GM18508 (cell line): ENCODE results near the gene DDX51.
A peak's percentile ranks its signal among the peaks of the same experiment; 100 is the strongest.

Experiments
- ATAC-seq: cut with Tn5 transposase; IDR thresholded peaks from one replicate; pipeline ENCODE4 v1.9.1; 2021; ENCODE audit warnings: moderate number of reproducible peaks; ENCODE audit not compliant: insufficient read depth, unreplicated experiment

The DDX51 gene

GRCh38 chr12:132144115-132144809 lies at the start of gene DDX51, which contains the start of gene NOC4L:
DDX51 (minus strand) TSS chr12:132144319; CDS start chr12:132144296, 23 bp downstream.
NOC4L (plus strand) TSS chr12:132144457; CDS start chr12:132144489, 32 bp downstream.
- ATAC-seq: peak; percentile 65

- no peak for ATAC-seq
Measured at GRCh38 chr12:132191715-132192553, 47.8 kb upstream of the DDX51 start.

DNA sequence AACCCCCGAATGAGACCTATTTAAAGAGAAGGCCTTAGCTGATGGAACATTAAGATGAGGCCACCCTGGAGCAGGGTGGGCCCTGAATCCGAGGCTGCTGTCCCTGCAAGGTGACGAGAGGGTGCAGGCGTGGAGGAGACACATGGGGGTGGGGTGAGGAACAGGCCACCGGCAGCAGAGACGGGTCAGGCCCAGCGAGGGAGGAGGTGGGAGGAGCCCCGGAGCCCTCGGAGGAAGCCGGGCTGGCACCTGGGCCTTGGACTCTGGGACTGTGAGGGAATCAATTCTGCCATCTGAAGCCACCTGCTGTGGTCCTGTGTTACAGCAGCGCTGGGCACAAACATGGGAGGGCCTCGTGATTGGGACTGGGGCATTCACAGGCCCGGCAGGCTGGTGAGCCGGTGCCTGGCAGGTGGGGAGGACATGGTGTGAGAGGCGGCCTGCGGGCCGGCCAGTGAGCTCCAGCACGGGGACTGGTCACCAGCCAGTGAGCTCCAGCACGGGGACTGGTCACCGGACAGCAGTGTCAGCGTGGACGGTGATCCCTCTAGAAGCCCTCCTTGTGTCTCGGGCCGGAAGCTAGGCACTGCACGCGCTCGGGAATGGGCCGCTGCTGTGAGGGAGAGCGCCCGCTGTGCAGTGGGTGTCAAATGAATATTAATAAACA lies 46.8 kb upstream of the DDX51 start:
- no peak for ATAC-seq

- ATAC-seq: no peak
Measured at GRCh38 chr12:132190012-132190755, 46.1 kb upstream of the DDX51 start.

DNA sequence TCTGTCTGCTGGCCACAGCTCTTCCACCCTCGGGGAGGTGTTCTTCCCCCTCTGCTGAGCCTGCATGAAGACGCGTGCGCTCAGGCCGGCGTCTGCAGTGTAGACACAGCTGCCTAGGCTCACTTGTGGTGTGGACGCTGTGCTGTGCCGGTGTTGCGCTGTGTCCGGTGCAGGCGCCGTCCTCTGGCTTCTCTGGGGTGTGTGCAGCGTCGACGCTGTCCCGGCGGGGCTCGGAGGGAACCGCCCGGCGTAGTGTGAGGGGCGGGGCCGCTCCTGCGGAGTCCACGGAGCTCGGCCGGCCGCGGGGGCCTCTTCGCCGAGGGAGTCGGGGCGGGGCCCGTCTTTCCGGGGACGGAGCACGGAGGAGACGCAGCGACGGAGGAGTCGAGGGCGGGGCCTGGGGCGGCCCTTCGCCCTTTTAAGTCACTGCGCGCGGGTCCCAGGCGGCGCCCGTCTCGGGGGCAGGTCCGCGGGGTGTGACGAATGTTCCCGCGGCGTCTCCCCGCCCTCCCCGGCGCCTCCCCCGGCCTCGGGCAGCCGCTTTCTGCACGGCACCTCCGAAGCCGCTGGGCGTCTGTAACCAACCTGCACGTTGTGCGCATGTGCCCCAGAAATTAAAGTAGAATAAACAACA lies 45.4 kb upstream of the DDX51 start:
- peak; percentile 71 for ATAC-seq

DNA sequence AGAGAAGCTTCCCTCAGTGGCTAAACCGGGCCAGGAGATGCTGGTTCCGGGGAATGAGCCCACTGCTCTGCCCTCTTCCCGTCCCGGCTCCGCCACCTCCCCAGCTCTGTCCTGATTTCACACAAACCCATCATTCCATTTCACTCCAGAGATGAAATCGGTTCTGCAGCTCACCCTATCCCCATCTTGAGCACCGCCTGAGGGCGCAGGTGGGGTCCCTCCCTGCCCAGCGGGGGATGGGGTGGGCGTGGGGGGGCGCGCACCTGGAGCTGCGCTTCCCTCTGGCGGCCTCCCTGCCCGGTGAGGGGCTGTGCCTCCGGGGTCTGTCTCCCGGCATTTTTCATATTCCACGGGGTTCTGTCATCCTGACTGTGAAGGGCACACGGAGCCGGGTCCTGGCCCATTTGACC lies 44.8 kb upstream of the DDX51 start:
- no peak for ATAC-seq

GRCh38 chr12:132188451-132188901 lies 44.4 kb upstream of the DDX51 start:
- ATAC-seq: no peak

DNA sequence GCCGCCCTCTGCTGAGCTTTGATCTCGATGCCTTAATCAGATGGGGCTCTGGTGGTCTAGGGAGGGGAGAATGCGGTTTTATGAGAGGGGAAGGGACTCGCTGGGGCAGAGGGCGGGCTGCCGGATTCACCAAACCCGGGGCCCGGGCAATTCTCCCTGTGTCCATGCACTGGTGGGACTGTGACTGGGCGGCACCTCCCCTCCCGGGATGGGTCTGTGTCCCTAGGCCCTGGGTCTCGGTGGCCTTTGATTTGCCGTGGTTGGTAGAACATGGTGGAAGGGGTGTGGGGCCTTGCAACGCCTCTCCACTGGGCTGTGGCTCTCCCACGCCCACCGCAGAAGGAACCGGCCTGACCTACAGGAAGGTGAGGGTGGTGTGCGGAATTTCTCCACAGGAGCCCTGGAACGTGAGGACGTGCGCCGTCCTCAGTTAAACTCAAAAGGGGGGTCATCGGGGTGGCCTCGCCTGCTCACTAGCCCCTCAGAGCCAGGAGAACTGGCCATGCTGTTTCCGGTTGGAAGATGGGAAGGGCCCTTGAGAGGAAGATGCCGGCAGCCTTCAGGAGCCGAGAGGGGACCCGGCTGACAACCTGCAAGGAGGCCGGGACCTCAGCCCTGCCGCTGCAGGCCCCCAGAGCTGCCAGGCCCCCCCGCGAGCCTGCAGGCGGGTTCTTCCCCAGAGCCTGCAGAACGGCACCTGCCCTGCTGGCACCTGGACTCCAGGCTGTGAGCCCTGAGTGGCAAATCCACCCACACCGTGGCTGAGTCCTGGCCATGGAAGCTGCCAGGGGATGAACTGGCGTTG lies 43.7 kb upstream of the DDX51 start:
- ATAC-seq: no peak

- no peak for ATAC-seq
Measured at GRCh38 chr12:132186857-132187620, 42.9 kb upstream of the DDX51 start.

- ATAC-seq: no peak
Measured at GRCh38 chr12:132186208-132186856, 42.2 kb upstream of the DDX51 start.

GRCh38 chr12:132185705-132186104 lies 41.6 kb upstream of the DDX51 start:
- ATAC-seq: no peak

DNA sequence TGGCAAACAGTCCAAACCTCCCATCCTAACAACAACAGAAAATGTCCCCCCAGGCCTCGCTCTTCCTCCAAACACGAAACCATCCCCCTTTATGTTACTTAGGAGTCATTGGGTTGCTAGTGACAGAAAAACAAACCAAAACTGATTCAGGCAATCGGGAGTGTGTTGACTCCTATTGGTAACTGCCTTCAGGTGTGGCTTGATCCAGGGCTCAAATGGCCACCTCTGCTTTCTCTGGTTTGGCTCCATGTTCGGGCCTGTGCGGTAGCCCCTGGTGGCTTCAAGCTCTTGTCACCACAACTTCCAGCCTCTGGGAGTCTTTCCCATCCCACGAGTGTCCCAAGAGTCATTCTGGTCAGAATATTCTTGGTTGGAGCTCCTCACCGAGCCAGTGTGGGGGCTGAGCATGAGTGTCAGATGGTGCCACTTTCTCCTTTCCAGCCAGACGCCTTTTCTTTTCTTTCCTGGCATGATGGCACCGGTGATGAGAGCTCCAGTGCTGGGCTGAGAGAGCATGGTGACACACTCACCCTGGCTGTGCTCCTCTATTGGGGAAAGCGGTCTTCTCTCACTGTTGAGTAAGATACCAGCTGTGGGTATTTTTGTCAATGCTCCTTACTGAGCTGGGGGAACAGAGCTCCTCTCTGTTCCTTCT lies 38.7 kb upstream of the DDX51 start:
- no peak for ATAC-seq

DNA sequence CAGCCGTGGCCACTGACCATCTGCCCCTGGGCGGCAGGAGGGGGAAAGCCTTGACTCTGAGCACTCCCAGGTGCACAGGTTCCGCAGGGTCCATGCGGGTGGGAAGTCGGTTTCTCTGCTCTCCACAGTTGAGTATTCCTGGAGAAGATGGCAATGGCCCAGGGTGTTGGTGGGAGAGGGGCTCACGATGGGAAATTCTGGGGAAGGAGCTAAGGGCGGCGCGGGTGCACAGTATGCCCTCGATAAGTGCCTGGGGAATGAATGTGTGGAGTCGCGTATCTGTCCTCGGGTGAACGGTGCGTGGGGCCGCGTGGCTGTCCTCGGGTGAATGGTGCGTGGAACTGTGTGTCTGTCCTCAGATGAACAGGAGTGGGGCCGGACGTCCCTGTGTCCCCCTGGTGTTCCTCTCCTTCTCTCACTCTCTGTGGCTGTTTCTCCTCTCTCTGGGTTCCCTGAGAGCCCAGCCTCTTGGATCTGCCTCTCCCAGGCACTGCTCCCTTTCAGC lies 38.1 kb upstream of the DDX51 start:
- no peak for ATAC-seq

- no peak for ATAC-seq
Measured at GRCh38 chr12:132181570-132182200, 37.6 kb upstream of the DDX51 start.

DNA sequence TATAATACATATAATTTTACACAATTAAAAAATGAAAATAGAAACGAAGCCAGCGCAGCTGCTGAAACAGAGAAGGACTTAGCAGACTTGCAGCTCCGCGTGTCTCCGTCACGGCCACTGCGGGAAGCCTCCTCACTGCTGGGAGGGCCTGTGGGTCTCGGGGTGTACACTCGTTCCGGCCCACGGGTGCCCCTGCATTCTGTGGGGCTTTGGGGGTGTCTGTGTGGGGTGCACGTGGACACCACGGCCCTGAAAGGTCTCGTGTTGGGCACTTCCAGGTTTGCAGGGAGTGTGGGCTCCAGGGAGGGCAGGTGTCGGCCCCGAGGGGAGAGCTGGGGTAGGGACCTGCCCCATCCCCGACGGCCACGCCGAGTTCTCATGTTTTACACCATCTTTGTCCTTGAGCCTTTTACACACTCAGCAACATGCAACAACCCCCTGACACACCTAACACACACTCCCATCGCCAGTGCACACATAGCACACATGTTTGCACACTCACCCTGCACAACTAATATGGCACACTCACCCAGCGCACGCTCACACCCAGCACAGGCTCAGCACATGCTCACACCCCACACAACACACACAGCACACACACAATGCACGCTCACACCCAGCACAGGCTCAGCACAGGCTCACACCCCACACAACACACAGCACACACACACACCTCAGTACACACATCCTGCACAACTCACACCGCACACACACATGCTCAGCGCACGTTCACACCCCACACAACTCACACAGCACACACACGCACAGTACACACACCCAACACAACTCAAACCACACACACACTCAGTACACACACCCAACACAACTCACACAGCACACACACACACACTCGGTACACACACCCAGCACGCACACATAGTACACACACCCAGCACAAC lies 36.8 kb upstream of the DDX51 start:
- no peak for ATAC-seq
